Peyer's patch (tissue), 4 donors: ENCODE results near the gene PRDM12. TPM values are rescaled to one million over a fixed set of nuclear protein-coding genes. Genes with fewer than 3 reads are reported as not detected.

Experiments
- DNase-seq, 3 donors: peaks; one replicate each; pipeline ENCODE4 v3.0.0-alpha.2; 2017 to 2019
- H3K27ac ChIP-seq, 4 donors: fragments of 200-600 bp; sonication (generic); one replicate each; pipeline ENCODE4 v1.5.1; 2016 to 2019
- H3K27me3 ChIP-seq, 2 donors: fragments of 200-600 bp; sonication (generic); one replicate each; pipeline ENCODE4 v1.5.1; 2019
- H3K36me3 ChIP-seq, 3 donors: fragments of 200-600 bp; sonication (generic); one replicate each; pipeline ENCODE4 v1.5.1; 2016 to 2019
- H3K4me1 ChIP-seq, 4 donors: fragments of 200-600 bp; sonication (generic); one replicate each; pipeline ENCODE4 v1.5.1; 2016 to 2019
- H3K4me3 ChIP-seq, 4 donors: fragments of 200-600 bp; sonication (generic); 1 replicate in 3 of 4; 2 replicates in 1 of 4; pipeline ENCODE4 v1.5.1; 2016 to 2019; ENCODE audit warnings: mild to moderate bottlenecking in 1 of 4
- H3K9me3 ChIP-seq, 4 donors: fragments of 200-600 bp; sonication (generic); one replicate each; pipeline ENCODE4 v1.5.1; 2016 to 2019; ENCODE audit warnings: mild to moderate bottlenecking in 1 of 4
- POLR2A ChIP-seq, 2 donors: fragments of 450-650 bp; IDR thresholded peaks; one replicate each; pipeline ENCODE4 v1.5.1; 2017; ENCODE audit warnings: antibody characterized with exemption in 2 of 2, mild to moderate bottlenecking in 2 of 2, moderate library complexity in 2 of 2
- total RNA-seq, 4 donors: library from RNA; depleted of rRNA; stranded (reverse); fragments of >200 nt; gene quantifications; one replicate each; pipeline ENCODE4 v1.1.0, GENCODE V29; 2016
- TF ChIP-seq, protein P1 (sequence below), 6 experiments: fragments of 450-650 bp in 4 of 6; fragments of 200-600 bp in 2 of 6; sonication (generic) in 1 of 6; IDR thresholded peaks; one replicate each; pipeline ENCODE4 v1.5.1; 2017 to 2019; ENCODE audit warnings: antibody characterized with exemption in 6 of 6, mild to moderate bottlenecking in 3 of 6, moderate library complexity in 1 of 6

PRDM12 gene
- total RNA-seq, 4 donors from 2014 or later, result 1.8 TPM; not detected in 3

DNA sequence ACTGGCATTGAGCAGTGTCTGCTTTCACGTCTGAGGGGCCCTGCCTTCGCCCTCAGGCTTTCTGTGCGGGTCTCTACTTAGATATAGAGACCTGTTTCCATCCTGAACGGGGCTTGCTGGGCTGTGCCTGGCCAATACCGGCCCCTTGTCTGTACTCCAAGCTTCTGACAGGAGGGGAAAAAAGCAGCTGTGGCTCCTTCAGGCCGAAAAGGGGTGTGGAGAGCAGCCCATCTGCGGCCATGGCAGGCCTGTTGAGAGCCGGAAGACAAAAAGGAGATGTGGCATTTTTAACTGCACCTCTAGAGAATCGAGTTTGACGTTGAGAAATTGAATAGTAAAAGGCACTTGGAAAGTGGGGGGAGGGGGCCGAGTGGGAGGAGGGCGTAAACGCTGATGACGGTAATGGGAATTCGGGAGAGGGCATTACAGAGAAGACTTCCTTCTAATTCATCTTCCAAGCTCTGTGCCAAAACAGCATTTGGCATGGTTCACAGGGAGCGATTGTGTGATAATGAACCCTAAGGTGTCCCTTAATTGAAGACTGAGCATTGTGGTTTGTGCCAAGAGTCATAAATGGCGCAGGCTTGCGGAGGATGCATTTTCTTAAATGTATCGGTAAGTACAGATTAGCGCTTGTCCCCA lies 25.1 kb upstream of the PRDM12 start:
- no peak for DNase-seq

DNA sequence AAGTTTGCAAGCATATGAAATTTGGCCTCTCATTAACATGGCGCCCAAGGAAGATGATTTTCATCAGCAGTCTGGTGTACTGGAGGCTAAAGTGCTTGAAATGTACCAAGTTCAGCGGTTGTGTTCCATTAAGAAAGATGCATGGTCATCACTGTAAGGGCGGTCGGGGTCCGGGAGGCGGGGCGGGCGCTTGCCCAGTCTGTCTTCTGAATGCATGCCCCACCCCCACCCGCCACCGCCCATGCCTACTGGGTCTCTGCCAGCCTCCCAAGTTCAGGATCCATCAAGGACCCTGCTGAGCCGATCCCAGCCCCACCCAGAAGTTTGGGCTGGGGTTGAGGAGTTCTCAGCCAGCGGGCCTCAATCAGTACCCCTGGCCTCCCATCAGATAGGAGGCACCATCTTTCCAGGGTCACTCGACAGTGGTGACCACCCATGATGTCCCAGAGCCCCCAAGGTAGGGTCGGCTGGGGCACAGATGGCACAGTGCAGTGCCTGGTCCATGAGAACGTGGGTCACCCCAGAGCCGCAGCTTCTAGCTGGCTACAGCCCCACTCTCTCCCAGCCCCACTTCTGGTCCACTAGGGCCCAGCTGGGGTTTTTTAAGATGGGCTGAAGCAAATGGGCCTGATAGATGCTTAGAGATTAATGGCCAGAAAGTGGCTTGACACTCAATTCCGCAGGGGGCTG lies 24.4 kb upstream of the PRDM12 start:
- H3K27me3 ChIP-seq, result no peaks in the 10 kb centered on the region
- H3K4me1 ChIP-seq, result no peaks in the 10 kb centered on the region
- no peaks in the 10 kb centered on the region for H3K9me3 ChIP-seq
- H3K27ac ChIP-seq, result no peak overlapping the region
- no peak overlapping the region for H3K4me3 ChIP-seq
- no peak for DNase-seq
- peaks cover 0 to 31% (median 0%) of the 10 kb centered on the region in 3 donors for H3K36me3 ChIP-seq
- no peak for TF ChIP-seq POLR2A (IDR thresholded peaks at IDR 0.05)
- TF ChIP-seq, protein P1, sequence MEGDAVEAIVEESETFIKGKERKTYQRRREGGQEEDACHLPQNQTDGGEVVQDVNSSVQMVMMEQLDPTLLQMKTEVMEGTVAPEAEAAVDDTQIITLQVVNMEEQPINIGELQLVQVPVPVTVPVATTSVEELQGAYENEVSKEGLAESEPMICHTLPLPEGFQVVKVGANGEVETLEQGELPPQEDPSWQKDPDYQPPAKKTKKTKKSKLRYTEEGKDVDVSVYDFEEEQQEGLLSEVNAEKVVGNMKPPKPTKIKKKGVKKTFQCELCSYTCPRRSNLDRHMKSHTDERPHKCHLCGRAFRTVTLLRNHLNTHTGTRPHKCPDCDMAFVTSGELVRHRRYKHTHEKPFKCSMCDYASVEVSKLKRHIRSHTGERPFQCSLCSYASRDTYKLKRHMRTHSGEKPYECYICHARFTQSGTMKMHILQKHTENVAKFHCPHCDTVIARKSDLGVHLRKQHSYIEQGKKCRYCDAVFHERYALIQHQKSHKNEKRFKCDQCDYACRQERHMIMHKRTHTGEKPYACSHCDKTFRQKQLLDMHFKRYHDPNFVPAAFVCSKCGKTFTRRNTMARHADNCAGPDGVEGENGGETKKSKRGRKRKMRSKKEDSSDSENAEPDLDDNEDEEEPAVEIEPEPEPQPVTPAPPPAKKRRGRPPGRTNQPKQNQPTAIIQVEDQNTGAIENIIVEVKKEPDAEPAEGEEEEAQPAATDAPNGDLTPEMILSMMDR (IDR thresholded peaks at IDR 0.05), result no peak

More for the DNA sequence above, 25.1 kb upstream of the PRDM12 start:
- TF ChIP-seq POLR2A (IDR thresholded peaks at IDR 0.05), result no peak
- TF ChIP-seq, protein P1 (IDR thresholded peaks at IDR 0.05), result no peak
- Histone ChIP-seq H3K36me3 (peaks cover 0 to 39% (median 0%) of the 10 kb centered on the region in 3 donors), H3K27me3 (no peaks in the 10 kb centered on the region), H3K9me3 (no peaks in the 10 kb centered on the region), H3K27ac (no peak overlapping the region), H3K4me1 (no peaks in the 10 kb centered on the region), H3K4me3 (no peak overlapping the region)

DNA sequence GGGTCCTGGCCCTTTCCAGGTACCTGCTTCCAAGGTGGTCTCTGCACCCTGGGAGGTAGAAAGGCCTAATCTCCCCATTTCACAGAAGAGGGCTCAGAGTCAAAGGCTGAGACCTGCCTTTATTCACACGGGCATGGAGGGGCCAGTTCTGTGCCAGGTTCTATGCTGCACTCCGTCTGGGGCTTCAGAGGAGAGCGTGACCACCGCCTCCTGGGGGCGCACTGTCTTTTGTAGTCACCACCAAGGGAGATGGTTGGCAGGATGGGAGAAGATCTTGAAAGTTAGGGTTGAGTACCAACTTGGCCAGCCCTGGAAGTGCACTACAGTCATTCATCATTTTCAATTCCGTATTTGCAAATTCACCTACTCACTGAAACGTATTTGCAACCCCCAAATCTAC lies 23.7 kb upstream of the PRDM12 start:
- Histone ChIP-seq H3K9me3 (no peaks in the 10 kb centered on the region), H3K4me1 (no peaks in the 10 kb centered on the region), H3K27me3 (no peaks in the 10 kb centered on the region), H3K36me3 (peaks cover 0 to 25% (median 0%) of the 10 kb centered on the region in 3 donors), H3K4me3 (no peak overlapping the region), H3K27ac (no peak overlapping the region)
- no peak for DNase-seq
- TF ChIP-seq POLR2A (IDR thresholded peaks at IDR 0.05), result no peak
- TF ChIP-seq, protein P1 (IDR thresholded peaks at IDR 0.05), result no peak

DNA sequence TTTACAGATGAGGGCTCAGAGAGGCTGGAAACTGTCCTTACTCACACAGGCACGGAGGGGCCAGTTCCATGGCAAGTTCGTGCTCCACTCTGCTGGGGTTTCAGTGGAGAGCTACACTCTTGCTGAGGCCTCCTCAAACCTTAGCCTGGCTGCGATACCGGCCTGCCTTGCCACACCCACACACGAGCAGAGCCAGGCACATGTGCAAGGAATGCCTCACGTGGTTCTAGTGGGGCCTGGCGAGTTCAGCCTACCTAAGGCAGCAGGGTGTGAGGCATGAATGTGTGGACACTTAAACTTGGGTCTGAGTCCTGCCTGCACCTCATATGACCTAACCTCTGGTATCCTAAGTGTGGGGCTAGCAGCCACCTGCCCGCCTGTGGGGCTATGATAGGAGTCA lies 21.5 kb upstream of the PRDM12 start:
- Histone ChIP-seq H3K27me3 (no peaks in the 10 kb centered on the region), H3K27ac (no peak overlapping the region), H3K9me3 (no peaks in the 10 kb centered on the region), H3K4me3 (no peak overlapping the region), H3K4me1 (no peaks in the 10 kb centered on the region), H3K36me3 (peaks cover 0 to 6% (median 0%) of the 10 kb centered on the region in 3 donors)
- DNase-seq, result no peak
- TF ChIP-seq, protein P1 (IDR thresholded peaks at IDR 0.05), result no peak
- no peak for TF ChIP-seq POLR2A (IDR thresholded peaks at IDR 0.05)

DNA sequence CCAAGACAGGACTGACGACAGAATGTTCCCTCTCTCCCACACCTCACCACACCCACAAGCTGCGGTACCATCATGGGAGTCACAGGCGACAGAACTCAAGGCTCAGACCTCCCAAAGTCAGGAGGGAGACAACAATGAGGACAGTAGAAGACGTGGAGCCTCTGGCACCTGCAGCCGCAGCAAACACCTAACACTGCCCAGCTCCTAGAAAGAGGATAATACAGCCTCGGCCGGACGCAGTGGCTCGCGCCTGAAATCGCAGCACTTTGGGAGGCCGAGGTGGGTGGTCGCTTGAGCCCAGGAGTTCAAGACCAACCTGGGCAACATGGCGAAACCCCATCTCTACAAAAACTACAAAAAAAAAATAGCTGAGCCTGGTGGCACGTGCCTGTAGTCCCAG lies 13.2 kb upstream of the PRDM12 start:
- no peak for TF ChIP-seq POLR2A (IDR thresholded peaks at IDR 0.05)
- TF ChIP-seq, protein P1 (IDR thresholded peaks at IDR 0.05), result no peak
- no peak overlapping the region for H3K27ac ChIP-seq
- H3K4me3 ChIP-seq, result no peak overlapping the region
- no peaks in the 10 kb centered on the region for H3K4me1 ChIP-seq
- no peak for DNase-seq
- H3K9me3 ChIP-seq, result no peaks in the 10 kb centered on the region
- no peaks in the 10 kb centered on the region for H3K36me3 ChIP-seq
- no peaks in the 10 kb centered on the region for H3K27me3 ChIP-seq
